HEK293T (cell line): ENCODE results near the gene ARHGAP6.

Source experiments
- CTCF ChIA-PET: fragments of 350-600 bp; formaldehyde crosslinking; extraction: SDS; loops from one replicate; lab custom pipeline; 2021; ENCODE audit warnings: antibody characterized with exemption, inconsistent platforms; lab: Yijun Ruan, JAX
- POLR2A ChIA-PET: fragments of 350-600 bp; formaldehyde crosslinking; extraction: SDS; loops from one replicate; lab custom pipeline; 2020; ENCODE audit warnings: antibody characterized with exemption, inconsistent platforms; lab: Yijun Ruan, JAX
- DNase-seq: peaks from one replicate; pipeline ENCODE4 v3.0.0; 2012; ENCODE audit warnings: mixed read lengths; ENCODE audit errors: extremely low spot score
- ARNT ChIP-seq: fragments of 450-650 bp; IDR thresholded peaks from 2 replicates; pipeline ENCODE4 v1.6.1; 2017; ENCODE audit warnings: mild to moderate bottlenecking
- BHLHE40 ChIP-seq: fragments of 450-650 bp; IDR thresholded peaks from 2 replicates; pipeline ENCODE4 v1.6.1; 2016; ENCODE audit warnings: mild to moderate bottlenecking, moderate library complexity, borderline replicate concordance
- CTBP1 ChIP-seq: fragments of 450-650 bp; IDR thresholded peaks from 2 replicates; pipeline ENCODE4 v1.6.1; 2016; ENCODE audit warnings: borderline replicate concordance
- ELF4 ChIP-seq: fragments of 450-650 bp; IDR thresholded peaks from 2 replicates; pipeline ENCODE4 v1.6.1; 2017; ENCODE audit warnings: antibody characterized with exemption
- FOXA1 ChIP-seq: fragments of 450-650 bp; IDR thresholded peaks from 2 replicates; pipeline ENCODE4 v1.6.1; 2016; ENCODE audit warnings: mild to moderate bottlenecking
- FOXK2 ChIP-seq: fragments of 450-650 bp; IDR thresholded peaks from 2 replicates; pipeline ENCODE4 v1.6.1; 2016; ENCODE audit warnings: mild to moderate bottlenecking
- FOXM1 ChIP-seq: fragments of 450-650 bp; IDR thresholded peaks from 2 replicates; pipeline ENCODE4 v1.6.1; 2017; ENCODE audit warnings: mild to moderate bottlenecking, borderline replicate concordance
- HDGF ChIP-seq: fragments of 450-650 bp; IDR thresholded peaks from 2 replicates; pipeline ENCODE4 v1.6.1; 2017; ENCODE audit warnings: antibody characterized with exemption, borderline replicate concordance
- L3MBTL2 ChIP-seq: fragments of 450-650 bp; conservative IDR thresholded peaks from 2 replicates; pipeline ENCODE4 v1.6.1; 2016; ENCODE audit warnings: mild to moderate bottlenecking
- LEF1 ChIP-seq: fragments of 450-650 bp; IDR thresholded peaks from 2 replicates; pipeline ENCODE4 v1.6.1; 2017; ENCODE audit warnings: mild to moderate bottlenecking, borderline replicate concordance
- NFRKB ChIP-seq: fragments of 450-650 bp; IDR thresholded peaks from 2 replicates; pipeline ENCODE4 v1.6.1; 2016; ENCODE audit warnings: mild to moderate bottlenecking, moderate library complexity
- PKNOX1 ChIP-seq: fragments of 450-650 bp; IDR thresholded peaks from 2 replicates; pipeline ENCODE4 v1.6.1; 2016
- SP1 ChIP-seq: fragments of 450-650 bp; IDR thresholded peaks from 2 replicates; pipeline ENCODE4 v1.6.1; 2017
- SUZ12 ChIP-seq: fragments of 450-650 bp; IDR thresholded peaks from 2 replicates; pipeline ENCODE4 v1.6.1; 2016; ENCODE audit warnings: mild to moderate bottlenecking
- TARDBP ChIP-seq: fragments of 450-650 bp; IDR thresholded peaks from 2 replicates; pipeline ENCODE4 v1.6.1; 2016
- ZNF384 ChIP-seq: fragments of 450-650 bp; IDR thresholded peaks from 2 replicates; pipeline ENCODE4 v1.6.1; 2016

The ARHGAP6 gene

GRCh38 chrX:11484290-11484689 lies 181.4 kb downstream of the ARHGAP6 start:
- CTCF ChIA-PET, result no interaction called here

DNA sequence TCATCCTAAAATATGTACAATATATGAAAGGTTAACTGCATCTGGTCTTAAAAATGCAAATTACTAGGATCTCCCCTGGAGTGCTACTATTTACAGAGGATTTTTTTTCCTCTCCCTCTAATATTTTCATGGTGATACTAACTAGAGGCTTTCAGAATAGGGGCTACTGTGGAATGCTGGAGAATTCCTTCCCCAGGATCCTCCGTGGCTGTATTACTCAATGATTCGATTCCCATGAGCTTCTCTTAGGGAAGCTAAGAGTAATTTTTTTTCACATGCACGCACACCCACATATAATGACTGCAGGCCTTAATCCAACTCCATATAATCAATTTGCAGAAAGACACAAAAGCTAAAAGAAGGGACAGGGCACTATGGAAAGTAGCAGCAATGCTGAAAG lies 184.7 kb downstream of the ARHGAP6 start:
- ChIA-PET POLR2A (no interaction called here), CTCF (no interaction called here)
- DNase-seq, result no peak
- TF ChIP-seq CTBP1 (no peak), L3MBTL2 (no peak), SP1 (no peak), BHLHE40 (no peak), TARDBP (no peak), NFRKB (no peak), HDGF (no peak), FOXA1 (no peak)

More at GRCh38 chrX:11484290-11484689, 181.4 kb downstream of the ARHGAP6 start:
- POLR2A ChIA-PET, result no interaction called here
- no peak for DNase-seq
- TF ChIP-seq ZNF384 (no peak), PKNOX1 (no peak), CTBP1 (no peak), FOXK2 (no peak), FOXM1 (no peak), TARDBP (no peak), ELF4 (no peak), FOXA1 (no peak), HDGF (no peak), SP1 (no peak), BHLHE40 (no peak)

DNA sequence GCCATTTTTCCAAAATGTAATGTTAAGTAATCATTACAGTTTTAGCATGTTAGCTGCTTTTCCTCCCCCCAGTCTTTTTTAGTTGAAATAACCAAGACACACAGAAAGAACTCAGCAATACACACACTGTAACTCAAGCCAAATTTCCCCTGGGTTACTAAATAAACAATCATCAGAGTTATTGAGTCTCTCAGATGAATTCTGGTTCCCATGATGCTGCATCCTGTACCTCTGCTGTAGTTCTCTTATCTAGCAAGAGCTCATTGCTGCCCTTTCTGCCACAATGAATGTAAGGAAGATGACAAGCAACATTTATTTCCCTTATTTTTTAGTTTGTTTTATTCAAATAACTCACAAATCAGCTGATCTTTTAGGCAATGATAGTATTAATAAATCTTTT lies 185.1 kb downstream of the ARHGAP6 start:
- DNase-seq, result no peak
- POLR2A ChIA-PET, result no interaction called here
- TF ChIP-seq NFRKB (no peak), BHLHE40 (no peak), LEF1 (no peak), FOXA1 (no peak), ZNF384 (no peak), ARNT (no peak), PKNOX1 (no peak), FOXK2 (no peak), CTBP1 (no peak), TARDBP (no peak), SUZ12 (no peak), HDGF (no peak), SP1 (no peak), ELF4 (no peak), FOXM1 (no peak), L3MBTL2 (no peak)
- CTCF ChIA-PET, result no interaction called here

DNA sequence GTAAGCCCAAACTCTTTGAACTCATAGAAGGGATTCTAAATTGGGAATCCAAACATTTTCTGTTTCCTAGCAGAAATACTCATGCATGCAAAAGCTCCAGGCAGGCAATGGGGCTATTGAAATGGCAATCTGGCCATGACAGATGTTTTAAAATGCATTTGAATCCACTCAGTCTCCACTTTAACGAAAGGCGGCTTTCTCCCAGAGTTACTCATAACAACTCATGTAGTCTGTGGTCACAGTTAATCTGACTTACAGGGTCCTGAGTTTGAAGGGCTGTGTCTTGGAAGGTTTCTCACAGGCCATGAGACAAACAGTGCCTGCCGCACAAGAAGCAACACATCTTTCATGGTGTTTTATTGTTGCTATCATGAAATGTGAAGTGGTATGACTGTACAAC lies 186.8 kb downstream of the ARHGAP6 start:
- no peak for DNase-seq
- TF ChIP-seq BHLHE40 (no peak), PKNOX1 (no peak), NFRKB (no peak), TARDBP (no peak), FOXK2 (no peak), FOXM1 (no peak), CTBP1 (no peak), LEF1 (no peak), HDGF (no peak), ZNF384 (no peak), FOXA1 (no peak), SP1 (no peak), L3MBTL2 (no peak)
- ChIA-PET POLR2A (no interaction called here), CTCF (interaction anchor here (0.6 kb wide), 1 partner anchor 73 kb away, joined by 3 read pairs; no protein-coding TSS in a partner anchor)

DNA sequence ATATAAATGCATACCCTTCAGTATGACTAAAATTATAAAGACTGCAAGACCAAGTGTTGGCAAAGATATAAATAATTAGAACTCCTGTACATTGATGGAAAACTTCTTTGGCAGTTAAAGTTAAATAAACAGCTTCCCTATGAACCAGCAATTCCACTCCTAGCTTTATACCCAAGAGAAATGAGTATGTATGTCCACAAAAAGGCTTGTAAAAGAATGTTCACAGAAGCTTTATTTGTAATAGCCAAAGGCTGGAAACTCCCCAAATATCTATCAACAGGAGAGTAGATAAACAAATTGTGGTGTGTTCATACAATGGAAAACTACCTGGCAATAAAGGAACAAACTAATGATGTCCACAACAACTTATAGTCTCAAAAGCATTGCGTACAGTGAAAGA lies 187.7 kb downstream of the ARHGAP6 start:
- TF ChIP-seq ZNF384, result no peak
- no peak for TF ChIP-seq ARNT
- TF ChIP-seq SP1, result no peak
- no peak for TF ChIP-seq SUZ12
- TF ChIP-seq LEF1, result no peak
- no peak for TF ChIP-seq FOXM1
- TF ChIP-seq L3MBTL2, result no peak
- no peak for TF ChIP-seq BHLHE40
- no peak for TF ChIP-seq ELF4
- TF ChIP-seq NFRKB, result no peak
- TF ChIP-seq TARDBP, result no peak
- TF ChIP-seq HDGF, result no peak
- ChIA-PET POLR2A (no interaction called here), CTCF (no interaction called here)
- no peak for DNase-seq

DNA sequence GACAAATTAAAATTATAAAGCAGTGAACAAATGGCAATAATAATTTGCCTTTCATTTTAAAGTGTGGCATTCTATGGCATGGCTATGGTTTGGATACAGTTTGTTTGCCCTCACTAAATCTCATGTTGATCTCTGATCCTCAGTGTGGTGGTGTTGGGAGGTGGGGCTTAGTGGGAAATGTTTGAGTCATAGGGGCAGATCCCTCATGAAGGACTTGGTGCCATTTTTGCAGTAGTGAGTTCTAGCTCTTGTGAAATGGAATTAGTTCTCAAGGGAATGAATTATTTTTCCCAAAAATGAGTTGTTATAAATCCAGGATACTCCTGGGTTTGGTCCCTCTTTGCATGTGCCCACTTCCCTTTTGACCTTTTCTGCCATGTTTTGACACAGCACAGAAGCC lies 191.1 kb downstream of the ARHGAP6 start:
- POLR2A ChIA-PET, result no interaction called here
- CTCF ChIA-PET, result no interaction called here
- TF ChIP-seq FOXM1 (no peak), HDGF (no peak), SP1 (no peak), FOXA1 (no peak), LEF1 (no peak), ARNT (no peak), PKNOX1 (no peak), NFRKB (no peak), ZNF384 (no peak), FOXK2 (no peak), L3MBTL2 (no peak), CTBP1 (no peak), BHLHE40 (no peak), ELF4 (no peak)
- no peak for DNase-seq
